ENCODE measurements around the gene HOXC9.

The HOXC9 gene

DNA sequence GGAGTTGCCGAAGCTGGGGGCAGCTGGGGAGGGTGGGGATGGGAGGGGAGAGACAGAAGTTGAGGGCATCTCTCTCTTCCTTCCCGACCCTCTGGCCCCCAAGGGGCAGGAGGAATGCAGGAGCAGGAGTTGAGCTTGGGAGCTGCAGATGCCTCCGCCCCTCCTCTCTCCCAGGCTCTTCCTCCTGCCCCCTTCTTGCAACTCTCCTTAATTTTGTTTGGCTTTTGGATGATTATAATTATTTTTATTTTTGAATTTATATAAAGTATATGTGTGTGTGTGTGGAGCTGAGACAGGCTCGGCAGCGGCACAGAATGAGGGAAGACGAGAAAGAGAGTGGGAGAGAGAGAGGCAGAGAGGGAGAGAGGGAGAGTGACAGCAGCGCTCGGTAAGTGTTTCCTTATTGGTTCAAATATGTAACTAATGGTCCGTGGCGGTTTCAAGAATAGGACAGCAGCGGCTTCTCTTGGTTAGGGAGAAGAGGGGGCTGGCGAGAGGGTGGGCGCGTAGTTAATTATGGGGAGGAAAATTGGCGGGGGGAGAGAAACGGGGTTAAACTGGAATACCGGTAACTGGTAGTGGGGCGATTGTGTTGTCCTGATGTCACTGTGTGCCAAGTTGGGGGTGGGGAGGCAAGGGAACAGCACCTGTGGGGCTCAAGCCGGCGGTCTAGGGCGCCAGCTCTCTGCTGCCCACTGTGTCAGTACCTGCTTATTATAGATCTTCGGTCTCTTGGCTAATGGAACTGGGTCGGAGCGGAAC, 17.2 kb downstream of the HOXC9 start:
- DNase-seq = peak; percentile 49

DNA sequence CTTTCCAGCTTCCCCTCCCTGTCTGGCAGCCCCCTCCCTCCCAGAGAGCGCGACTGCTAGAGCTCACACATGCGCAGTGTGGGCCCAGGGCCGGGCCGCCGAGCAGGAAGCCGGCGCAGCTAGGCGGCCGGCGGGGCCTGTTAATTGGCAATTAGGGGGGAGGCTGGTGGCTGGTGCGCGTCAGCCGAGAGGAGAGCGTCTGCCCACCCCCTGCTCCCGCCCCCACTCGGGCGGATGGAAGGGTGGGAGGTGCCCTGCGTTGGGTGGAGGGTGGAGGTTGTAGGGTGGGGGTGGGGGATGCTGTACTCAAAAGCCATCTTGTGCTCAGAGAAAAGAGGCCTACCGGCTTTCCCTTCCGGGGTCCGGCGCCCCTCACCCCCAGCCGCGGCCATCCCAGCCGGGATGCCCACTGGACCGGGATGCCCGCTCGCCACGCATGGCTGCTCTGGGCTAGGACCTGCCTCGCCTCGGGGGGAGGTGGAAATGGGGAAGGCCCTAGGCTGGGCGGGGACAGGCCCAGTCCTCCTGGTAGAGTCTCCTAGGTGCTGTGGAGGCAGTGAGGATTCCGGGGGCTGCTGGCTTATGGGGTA, 18.0 kb downstream of the HOXC9 start:
- DNase-seq = peak; percentile 53

DNA sequence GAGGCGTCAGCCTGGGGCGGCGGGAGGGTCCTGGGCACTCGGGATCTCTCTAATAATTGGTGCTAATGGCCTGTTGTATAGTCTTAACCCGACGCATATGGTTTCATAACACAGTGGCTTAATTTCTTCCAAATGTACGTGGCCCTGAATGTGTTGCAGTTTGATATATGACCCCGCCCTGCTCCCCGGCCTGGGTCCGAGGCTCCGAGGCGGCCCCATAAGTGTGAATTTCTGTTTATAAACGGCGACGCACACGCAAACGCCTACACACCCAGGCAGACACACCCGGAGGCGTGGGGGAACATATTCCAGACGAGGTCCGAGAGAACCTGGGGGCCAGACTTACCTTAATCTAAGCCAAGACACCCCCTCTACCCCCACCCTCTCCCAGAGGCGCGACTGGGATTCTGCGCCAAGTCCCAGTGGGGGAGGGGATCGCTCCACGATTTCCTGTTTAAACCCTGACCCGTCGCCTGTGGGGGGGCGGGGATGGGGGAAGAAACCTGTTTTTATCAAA, 18.6 kb downstream of the HOXC9 start:
- DNase-seq = no peak

DNA sequence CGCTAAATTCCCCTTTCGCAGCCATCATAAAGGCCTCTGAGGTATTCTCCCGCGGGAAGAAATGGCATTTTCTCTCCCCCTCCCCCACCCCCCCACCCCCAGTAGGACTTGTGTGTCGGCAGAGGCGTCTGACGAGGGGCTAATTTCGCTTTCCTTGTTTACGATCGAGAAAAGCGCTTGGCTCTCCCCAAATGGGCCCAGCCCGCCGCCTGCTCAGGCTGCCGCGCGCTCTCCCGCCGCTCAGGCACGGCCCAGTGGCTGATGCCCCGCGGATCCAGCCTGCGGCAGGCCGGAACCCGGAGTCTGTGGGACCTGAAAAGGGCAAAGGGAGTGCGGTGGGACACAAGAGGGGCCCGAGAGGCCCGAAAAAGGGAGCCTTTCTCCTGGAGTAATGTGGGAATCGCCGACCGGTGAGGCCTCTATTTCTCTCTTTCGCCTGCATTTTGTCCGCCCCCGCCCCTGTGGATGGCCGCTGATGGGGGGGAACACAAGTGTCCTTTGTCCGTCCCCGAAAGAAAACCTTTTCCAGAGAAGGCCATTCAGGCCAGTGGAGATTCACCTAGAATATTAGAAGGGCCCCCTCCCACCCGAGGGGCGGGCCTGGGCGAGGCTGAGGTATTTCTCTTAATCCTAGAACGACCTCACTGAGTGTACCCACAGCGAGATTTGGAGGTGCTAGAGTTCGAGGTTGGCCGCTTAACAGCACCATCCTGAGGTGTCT, 19.3 kb downstream of the HOXC9 start:
- DNase-seq = no peak

DNA sequence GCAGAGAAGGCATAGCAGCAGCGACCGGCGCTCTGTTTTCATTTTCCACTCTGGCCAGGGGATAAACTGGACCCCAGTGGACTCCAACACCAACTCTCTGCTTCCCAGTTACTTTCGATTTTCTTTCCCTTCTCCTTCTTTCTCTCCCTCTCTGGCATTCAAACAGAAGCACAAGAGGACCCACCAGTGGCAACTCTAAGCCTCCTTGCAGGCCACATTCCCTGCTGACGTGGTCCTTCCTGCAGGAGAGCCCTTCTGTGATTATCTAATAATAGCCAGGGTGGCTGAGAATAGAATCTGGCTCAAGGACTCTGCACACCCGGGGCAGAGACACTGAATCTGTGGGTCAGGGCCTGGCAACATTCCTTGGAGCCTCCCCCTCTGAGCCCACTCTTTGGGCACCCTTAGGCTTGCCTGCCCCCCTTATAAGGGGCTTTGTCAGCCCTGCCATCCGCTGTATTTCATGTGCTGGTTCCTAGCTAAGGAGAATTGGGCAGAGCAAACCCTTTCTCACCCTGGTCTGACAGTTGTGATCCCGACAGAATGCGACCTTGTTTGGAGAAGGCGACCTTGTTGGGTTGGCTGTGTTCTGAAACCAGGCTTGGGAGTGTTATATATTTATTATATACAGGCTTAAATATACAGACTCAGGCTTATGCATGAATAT, 20.1 kb downstream of the HOXC9 start:
- no peak for DNase-seq

DNA sequence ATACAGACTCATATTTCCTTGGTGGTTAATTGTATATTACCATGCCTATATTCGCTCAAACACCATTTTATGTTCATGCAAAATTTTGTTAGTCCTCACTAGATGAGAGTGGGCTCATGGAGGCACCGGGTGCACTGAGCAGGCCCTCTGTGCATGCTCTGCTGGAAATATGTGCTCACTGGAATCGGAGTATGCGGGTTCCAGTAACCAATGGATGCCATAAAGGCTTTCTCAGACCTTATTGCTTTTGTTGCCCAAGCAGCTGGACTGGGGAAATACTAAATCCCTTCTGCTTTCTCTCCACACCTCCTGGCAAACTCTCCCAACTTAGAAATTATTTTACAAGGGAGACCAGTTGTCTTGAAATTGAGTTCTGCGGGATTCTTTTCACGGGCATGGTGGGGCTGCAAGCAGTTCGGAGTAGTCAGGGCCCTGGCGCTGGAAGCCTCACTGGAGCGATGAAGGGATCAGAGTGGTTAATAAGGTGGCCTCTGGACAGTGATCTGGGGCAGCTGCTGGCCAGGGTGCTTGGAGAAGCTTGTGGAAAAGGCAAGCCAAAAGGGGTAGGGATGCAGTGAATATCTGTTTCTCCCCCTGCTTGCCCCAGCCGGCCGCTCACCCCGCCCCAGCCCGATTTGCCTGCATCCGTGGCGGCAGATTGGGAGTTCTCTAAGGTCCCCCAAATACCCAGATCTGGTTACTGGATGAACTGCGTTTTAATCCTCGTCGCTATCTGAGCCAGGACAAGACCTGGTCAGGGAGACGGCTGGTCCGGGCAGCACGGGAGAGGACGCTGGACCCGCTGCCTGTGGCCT, 20.8 kb downstream of the HOXC9 start:
- no peak for DNase-seq

DNA sequence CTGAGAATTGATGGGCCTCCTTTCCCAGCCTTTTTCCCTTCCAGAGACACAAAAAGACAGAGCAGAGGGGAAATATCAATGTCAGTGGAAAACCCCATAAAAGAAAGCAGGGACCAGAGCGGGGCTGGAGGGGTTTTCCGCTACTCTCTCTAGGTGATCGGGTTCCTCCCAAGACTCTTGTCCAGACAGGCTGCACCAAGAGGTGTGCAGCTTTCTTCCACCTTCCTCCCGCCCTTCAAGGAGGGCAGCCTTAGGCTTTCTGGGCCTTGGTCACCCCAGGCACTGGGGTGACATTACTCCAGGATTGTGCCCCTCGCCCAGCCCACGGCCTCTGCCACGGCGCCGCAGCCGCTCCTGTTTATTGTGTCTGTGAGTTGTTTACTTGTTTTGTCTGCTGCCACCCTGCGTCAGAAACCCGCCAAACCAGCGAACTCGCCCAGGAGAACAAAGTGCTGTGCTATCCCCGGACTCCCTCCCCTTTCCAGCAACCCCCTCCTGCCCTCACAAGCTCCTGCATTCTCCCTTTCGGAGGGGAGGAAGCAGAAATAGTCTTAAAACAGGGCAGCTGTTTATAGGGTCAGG, 21.6 kb downstream of the HOXC9 start:
- DNase-seq = no peak

DNA sequence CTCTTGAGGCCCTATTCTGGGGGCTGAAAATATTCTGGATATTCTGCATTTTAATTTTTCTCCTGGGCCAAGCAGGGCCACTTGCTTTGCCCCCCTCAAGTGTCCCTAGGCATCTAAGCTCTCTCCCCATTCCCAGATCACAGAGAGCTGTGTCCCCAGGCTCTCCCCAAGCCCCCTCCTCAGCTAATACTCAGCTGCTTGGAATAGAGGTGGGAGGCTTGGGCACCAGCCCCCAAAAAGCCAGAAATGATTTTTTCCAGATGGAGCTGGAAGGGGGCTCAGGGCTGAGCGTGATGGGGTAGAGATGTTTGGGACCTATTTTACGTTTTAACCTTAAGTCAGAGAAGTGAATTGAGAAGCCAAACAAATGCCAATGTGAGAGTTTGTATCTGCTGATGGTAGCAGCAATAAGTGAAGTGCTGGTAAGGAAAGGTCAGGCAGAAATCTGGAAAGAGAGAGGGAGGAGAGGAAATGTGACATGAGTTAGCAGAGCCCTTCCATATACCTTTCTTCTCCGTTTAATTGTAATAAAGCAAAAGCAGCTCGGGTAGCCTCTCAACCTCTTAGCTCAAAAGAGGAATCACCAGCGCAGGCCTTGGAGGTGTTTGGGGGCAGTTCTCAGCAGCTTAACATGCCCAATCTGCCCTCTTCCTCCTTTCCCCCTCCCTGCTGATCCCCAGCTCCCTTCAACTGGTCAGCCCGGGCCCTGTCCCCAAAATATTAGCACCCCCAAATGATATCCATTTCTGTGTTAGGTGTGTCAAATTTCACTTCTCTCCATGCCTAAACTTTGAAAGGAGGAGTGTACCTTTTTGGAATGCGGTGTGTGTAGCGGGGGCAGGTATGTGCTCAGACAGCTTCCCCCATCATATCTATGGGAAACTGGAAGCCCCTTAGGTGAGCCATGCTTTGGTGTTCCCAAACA, 23.3 kb downstream of the HOXC9 start:
- no peak for DNase-seq

DNA sequence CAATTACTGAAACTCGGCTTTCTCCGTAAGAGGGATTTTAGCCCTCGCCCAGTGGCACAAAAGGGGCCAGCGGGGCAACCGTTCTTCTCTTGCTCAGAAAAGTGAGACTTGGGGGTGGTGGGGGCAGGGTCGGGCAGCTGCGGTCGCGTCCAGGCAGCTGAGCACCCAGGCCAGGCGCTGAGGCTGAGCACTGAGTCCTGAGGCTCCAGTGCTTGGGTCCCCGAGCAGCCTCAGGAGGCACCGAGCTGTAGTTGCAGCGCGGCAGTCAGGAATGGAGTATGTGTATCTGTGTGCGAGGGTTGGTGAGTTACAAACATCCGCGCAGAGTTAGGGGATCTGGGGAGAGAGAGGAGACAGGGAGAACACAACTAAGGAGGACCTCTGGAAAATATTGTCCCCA, 24.2 kb downstream of the HOXC9 start:
- no peak for DNase-seq

DNA sequence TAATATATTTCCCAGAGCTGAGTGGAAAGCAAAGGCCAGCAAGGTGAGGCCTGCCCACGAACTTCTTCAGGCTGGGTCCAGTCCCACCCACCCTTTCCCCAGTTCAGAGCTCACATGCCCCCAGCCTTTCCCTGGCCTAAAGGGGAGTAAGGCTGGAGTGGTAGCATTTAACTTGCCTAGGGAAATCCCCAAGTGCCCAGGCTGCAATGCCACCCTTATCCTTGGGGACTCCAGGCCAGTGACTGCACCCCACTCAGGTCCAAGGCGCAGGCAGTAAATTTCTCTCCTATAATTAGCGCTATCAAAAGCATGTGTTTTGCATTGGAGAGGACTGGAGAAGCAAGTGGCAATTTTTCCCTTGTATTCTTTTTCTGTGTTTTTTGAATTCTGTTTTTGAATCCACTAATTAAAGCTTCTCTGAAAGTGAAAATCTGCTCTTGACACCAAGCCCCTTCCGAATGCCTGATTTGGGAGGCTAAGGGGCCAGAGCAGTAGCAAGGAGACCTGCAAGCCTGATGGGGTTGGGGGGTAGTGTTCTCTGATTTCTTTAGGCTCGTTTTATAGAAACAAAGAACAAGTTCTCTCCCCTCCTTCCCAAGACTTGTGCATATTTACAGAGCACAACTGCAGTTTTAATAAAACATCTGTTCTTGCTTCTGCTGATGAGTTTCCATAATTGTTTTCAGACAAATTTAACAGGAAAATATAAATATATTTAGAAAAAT, 24.8 kb downstream of the HOXC9 start:
- DNase-seq = no peak

DNA sequence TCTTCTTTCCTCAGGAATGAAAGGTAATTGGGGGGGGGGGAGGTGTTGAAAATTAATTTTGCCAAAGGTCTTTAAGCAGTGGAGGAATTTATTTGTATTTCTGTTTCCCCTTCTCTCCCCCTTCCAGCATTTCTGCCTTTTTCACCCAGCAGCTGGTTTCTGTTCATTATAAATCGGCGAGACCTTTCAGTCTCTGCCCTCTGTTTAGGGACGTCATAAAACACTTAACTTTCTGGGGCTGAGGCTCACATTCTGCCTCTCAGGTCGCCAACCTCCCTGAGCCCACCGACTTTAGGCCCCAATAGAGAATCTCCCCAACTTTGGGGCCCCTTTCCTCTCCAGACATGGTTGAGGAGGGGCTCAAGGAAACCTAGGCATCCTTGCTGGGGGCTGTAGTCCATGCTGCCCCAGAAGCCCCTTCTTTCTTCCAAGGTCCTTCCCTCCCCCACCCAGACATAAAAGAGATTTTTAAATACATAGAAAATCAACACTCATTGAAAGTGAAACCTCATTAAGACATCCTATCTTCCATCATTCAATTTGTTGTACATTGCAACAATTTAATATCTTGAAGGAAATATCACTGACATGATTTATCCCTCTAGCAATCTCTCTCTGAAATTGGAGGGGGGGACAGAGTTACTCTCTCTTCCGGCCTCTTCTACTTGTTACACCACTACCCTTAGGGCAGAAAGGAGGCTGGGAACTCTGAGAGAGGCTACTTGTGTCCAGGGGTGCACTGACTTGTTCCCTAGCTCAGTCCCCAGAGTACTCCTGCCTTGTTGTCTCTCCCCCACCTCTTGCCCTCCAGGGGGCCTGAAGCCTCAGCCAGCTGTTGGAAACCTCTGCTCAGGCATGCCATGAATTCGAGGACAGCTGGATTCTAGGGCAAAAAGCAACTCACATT, 25.8 kb downstream of the HOXC9 start:
- DNase-seq = no peak

DNA sequence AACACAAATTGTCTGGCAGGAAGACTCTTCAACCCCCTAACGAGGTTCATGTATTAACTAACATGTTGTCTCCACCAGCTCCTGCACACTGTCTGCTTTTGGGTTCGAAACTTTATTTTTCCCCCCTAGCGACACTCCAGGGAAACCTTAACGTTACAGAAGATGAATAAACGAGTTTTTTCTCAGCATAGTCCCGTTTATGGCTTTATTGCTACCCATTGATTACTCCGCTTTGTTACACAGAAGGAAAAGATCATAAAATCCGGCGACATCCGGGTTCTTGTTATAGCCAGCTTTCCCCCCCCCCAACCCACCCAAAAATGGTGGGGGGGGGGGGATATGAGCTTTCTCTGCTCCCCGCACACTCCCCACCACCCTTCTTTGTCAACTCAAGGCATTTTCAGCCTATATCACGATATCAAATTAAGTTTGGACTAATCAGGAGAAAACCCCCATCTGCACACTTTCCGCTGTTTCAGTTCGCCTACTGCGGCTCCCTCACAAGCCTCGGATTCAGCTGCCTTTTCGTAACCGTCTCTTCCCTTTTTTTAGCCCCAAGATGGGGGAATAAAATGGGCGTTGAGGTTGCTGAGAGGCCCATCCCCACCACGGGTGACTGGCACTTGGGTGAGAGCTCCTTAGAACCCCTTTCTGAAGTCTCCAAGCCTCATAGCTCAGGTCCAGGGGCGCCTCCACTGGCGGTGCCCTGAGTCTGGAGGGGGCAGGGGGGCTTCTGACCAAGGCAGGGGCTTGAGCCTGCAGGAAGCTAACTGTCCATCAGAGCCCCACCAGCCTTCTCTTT, 26.9 kb downstream of the HOXC9 start:
- no peak for DNase-seq

DNA sequence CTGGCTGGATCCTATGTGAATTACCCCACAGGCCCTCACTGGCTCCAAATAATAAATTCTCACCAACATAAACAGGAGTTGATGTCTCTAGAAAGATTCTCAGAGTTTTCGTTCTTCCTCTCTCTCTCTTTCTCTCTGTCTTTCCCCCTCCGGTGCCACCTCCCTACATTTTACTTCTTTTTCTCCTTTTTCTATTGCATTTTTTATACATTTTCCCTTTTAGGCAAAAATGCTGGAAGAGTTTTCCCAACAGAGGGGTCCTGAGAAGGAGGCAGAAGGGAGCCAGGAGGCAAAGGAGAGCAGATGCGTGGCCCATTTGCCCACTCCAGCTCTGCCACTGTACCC, 27.5 kb downstream of the HOXC9 start:
- no peak for DNase-seq

DNA sequence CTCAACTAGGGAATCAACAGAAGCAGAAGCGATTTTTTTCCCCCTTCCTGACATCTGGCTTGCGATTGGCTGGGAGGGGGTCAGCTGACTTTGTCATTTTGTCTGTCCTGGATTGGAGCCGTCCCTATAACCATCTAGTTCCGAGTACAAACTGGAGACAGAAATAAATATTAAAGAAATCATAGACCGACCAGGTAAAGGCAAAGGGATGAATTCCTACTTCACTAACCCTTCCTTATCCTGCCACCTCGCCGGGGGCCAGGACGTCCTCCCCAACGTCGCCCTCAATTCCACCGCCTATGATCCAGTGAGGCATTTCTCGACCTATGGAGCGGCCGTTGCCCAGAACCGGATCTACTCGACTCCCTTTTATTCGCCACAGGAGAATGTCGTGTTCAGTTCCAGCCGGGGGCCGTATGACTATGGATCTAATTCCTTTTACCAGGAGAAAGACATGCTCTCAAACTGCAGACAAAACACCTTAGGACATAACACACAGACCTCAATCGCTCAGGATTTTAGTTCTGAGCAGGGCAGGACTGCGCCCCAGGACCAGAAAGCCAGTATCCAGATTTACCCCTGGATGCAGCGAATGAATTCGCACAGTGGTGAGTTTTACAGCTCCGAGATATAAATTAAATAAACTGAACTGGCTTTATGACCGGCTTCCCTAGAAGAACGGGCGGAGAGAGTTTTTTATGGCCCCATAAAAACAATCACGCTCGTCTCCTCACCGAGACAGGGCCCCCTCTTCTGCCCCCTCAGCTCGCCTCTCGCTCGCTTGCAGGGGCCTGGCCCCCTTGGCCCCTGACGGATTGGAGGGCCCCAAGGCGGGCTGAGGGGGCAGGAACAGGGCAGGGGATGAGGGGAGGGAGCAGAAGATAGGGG, 28.6 kb downstream of the HOXC9 start, which contains the start of gene HOXC6:
TSS of gene HOXC6 (plus strand) at position 127 of the 888 bp plus-strand sequence. CDS start at position 209, 82 bp downstream.
- no peak for DNase-seq

DNA sequence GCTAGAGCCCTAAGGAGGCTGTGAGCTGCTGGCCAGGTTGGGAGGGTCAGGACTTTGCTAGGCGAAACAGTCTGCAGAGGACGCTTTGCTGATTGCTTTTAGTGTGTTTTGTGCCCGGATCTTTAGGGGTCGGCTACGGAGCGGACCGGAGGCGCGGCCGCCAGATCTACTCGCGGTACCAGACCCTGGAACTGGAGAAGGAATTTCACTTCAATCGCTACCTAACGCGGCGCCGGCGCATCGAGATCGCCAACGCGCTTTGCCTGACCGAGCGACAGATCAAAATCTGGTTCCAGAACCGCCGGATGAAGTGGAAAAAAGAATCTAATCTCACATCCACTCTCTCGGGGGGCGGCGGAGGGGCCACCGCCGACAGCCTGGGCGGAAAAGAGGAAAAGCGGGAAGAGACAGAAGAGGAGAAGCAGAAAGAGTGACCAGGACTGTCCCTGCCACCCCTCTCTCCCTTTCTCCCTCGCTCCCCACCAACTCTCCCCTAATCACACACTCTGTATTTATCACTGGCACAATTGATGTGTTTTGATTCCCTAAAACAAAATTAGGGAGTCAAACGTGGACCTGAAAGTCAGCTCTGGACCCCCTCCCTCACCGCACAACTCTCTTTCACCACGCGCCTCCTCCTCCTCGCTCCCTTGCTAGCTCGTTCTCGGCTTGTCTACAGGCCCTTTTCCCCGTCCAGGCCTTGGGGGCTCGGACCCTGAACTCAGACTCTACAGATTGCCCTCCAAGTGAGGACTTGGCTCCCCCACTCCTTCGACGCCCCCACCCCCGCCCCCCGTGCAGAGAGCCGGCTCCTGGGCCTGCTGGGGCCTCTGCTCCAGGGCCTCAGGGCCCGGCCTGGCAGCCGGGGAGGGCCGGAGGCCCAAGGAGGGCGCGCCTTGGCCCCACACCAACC, 29.8 kb downstream of the HOXC9 start:
- DNase-seq = no peak

DNA sequence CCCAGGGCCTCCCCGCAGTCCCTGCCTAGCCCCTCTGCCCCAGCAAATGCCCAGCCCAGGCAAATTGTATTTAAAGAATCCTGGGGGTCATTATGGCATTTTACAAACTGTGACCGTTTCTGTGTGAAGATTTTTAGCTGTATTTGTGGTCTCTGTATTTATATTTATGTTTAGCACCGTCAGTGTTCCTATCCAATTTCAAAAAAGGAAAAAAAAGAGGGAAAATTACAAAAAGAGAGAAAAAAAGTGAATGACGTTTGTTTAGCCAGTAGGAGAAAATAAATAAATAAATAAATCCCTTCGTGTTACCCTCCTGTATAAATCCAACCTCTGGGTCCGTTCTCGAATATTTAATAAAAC, 30.5 kb downstream of the HOXC9 start:
- no peak for DNase-seq

Data from DMS 273 treated with DMSO at 0.1 percent for 48 hours (cell line).